GM12891 (cell line): ENCODE measurements around the gene FAM240A.

Experiments used
- PAX5 ChIP-seq: IDR thresholded peaks from 2 replicates; pipeline ENCODE4 v1.6.1; 2011; ENCODE audit warnings: low read length, moderate library complexity, mild to moderate bottlenecking; ENCODE audit not compliant: insufficient read depth, severe bottlenecking
- POLR2A ChIP-seq: IDR thresholded peaks from 2 replicates; pipeline ENCODE4 v1.6.1; 2011; ENCODE audit warnings: low read depth, low read length, control low read depth
- POLR2AphosphoS5 ChIP-seq: IDR thresholded peaks from 2 replicates; pipeline ENCODE4 v1.6.1; 2011; ENCODE audit warnings: low read depth, low read length, control low read depth
- TAF1 ChIP-seq: IDR thresholded peaks from 2 replicates; pipeline ENCODE4 v1.6.1; 2011; ENCODE audit warnings: low read depth, low read length, control low read depth

- TF ChIP-seq POLR2A (no peak), POLR2AphosphoS5 (no peak), TAF1 (no peak), PAX5 (no peak)
These were observed 46.7 kb upstream of the FAM240A start for GRCh38 chr3:46565607-46566039.
